HFFc6 (cell line): Measurements from ENCODE around the gene RAD51B. TPM values are rescaled to one million over a fixed set of nuclear protein-coding genes. Genes with fewer than 3 reads are reported as not detected.

ENCODE experiments used
- DNase-seq: peaks from one replicate; pipeline ENCODE4 v3.0.0-alpha.2; 2018
- H3K27ac Mint-ChIP-seq: 2 replicates; pipeline ENCODE4 v1.8.0; 2020; ENCODE audit warnings: mild to moderate bottlenecking, mixed read lengths
- H3K27me3 Mint-ChIP-seq: 2 replicates; pipeline ENCODE4 v1.8.0; 2021; ENCODE audit warnings: mild to moderate bottlenecking, moderate library complexity, mixed read lengths; ENCODE audit not compliant: insufficient read depth
- H3K36me3 Mint-ChIP-seq: 2 replicates; pipeline ENCODE4 v1.8.0; 2021; ENCODE audit warnings: low read depth, mixed read lengths
- H3K4me1 Mint-ChIP-seq: 2 replicates; pipeline ENCODE4 v1.8.0; 2020; ENCODE audit warnings: low read depth, mixed read lengths
- H3K4me3 Mint-ChIP-seq: 2 replicates; pipeline ENCODE4 v1.8.0; 2020; ENCODE audit warnings: mild to moderate bottlenecking, moderate library complexity, mixed read lengths
- H3K9me3 Mint-ChIP-seq: 2 replicates; pipeline ENCODE4 v1.8.0; 2020; ENCODE audit warnings: mild to moderate bottlenecking, mixed read lengths
- total RNA-seq, 6 experiments: library from RNA; stranded (reverse); fragmentation: NEBNext Ultra II Directional; extraction: Animal tissue kit (Norgen Biotek cat#: 25700); gene quantifications; 2 replicates in 1 of 6; 3 replicates in 5 of 6; pipeline ENCODE4 v1.2.3, GENCODE V29; 2021
- TF ChIP-seq, protein P1 (sequence below): fragments of 200-600 bp; sonication (generic); IDR thresholded peaks from 2 replicates; pipeline ENCODE4 v1.5.0; 2021; ENCODE audit warnings: antibody characterized with exemption, mild to moderate bottlenecking

RAD51B gene
- total RNA-seq, 6 experiments from 2014 or later, result 7.1 to 12.4 (median 9.6) TPM

DNA sequence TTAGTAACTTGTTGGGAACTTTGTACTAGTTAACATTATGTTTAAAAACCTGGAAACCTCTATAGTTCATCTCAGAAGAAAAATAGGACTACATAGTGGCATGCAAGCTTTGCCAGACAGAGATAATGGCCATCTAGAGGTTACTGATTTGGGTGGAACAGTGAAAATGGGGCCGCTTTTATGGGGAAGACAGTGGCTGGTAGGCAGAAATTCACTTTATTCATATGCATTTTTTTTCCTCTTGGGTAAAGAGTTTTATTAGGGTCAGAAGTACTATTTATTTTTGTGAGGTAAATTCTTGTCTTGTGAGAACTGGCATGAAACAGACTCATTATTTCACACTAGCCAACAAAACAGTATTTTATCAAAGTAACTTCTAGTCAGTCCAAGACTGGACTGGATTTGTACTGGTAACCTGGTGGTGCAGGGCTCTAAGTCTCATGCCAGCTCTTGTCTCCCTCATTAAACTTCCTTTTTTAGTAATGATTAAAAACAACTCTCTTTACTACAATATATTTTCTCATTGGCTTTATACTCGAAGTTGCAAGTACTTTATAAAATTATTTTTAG lies 345.8 kb downstream of the RAD51B start:
- Mint-ChIP-seq H3K36me3 (no peaks in the 10 kb centered on the region), H3K4me1 (peaks cover 12% of the 10 kb centered on the region), H3K9me3 (no peaks in the 10 kb centered on the region), H3K27me3 (no peaks in the 10 kb centered on the region), H3K27ac (no peak overlapping the region), H3K4me3 (no peak overlapping the region)
- TF ChIP-seq, protein P1, sequence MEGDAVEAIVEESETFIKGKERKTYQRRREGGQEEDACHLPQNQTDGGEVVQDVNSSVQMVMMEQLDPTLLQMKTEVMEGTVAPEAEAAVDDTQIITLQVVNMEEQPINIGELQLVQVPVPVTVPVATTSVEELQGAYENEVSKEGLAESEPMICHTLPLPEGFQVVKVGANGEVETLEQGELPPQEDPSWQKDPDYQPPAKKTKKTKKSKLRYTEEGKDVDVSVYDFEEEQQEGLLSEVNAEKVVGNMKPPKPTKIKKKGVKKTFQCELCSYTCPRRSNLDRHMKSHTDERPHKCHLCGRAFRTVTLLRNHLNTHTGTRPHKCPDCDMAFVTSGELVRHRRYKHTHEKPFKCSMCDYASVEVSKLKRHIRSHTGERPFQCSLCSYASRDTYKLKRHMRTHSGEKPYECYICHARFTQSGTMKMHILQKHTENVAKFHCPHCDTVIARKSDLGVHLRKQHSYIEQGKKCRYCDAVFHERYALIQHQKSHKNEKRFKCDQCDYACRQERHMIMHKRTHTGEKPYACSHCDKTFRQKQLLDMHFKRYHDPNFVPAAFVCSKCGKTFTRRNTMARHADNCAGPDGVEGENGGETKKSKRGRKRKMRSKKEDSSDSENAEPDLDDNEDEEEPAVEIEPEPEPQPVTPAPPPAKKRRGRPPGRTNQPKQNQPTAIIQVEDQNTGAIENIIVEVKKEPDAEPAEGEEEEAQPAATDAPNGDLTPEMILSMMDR, result no peak
- DNase-seq, result no peak

GRCh38 chr14:68166731-68167382 lies 347.3 kb downstream of the RAD51B start:
- H3K4me3 Mint-ChIP-seq, result no peak overlapping the region
- H3K27me3 Mint-ChIP-seq, result no peaks in the 10 kb centered on the region
- no peaks in the 10 kb centered on the region for H3K36me3 Mint-ChIP-seq
- H3K27ac Mint-ChIP-seq, result no peak overlapping the region
- H3K4me1 Mint-ChIP-seq, result peaks cover 13% of the 10 kb centered on the region
- TF ChIP-seq, protein P1, result no peak
- H3K9me3 Mint-ChIP-seq, result no peaks in the 10 kb centered on the region
- no peak for DNase-seq

DNA sequence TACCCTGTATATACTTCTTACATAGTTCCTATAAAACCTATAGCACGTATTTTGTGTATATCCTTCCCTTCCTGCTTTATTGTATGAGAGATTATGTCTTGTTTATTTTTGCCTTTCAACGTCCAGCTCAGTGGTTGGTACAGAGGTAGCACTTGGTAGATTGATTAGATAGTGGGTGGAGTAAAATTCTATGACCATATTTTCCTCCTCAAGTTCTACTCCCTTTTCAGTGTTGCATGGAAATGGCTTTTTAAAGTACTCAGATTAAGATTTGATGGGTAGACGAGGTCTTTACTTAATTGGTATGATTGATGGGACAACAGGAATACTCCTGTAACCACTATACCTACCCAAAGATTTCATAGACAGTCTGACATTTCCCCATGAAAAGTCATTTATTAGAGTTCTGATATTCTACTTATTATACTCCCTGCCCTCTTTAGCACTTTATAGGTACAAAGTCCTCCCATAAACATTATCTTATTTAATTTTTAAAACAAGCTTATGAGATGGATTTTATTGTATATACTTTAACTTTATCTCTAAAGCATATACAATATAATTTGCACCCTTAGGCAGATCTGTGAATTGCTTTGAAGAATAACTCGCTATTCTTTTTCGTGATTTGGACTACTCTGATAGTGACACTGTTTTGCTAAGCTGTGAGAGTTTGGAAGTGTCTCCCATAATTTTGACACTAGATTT lies 348.0 kb downstream of the RAD51B start:
- Mint-ChIP-seq H3K4me1 (peaks cover 18% of the 10 kb centered on the region), H3K27me3 (no peaks in the 10 kb centered on the region), H3K4me3 (no peak overlapping the region), H3K27ac (no peak overlapping the region), H3K9me3 (no peaks in the 10 kb centered on the region), H3K36me3 (no peaks in the 10 kb centered on the region)
- DNase-seq, result no peak
- TF ChIP-seq, protein P1, result no peak

GRCh38 chr14:68168460-68169109 lies 349.0 kb downstream of the RAD51B start:
- no peaks in the 10 kb centered on the region for H3K9me3 Mint-ChIP-seq
- no peak overlapping the region for H3K4me3 Mint-ChIP-seq
- DNase-seq, result no peak
- no peaks in the 10 kb centered on the region for H3K27me3 Mint-ChIP-seq
- no peak overlapping the region for H3K27ac Mint-ChIP-seq
- peaks cover 28% of the 10 kb centered on the region for H3K4me1 Mint-ChIP-seq
- TF ChIP-seq, protein P1, result no peak
- no peaks in the 10 kb centered on the region for H3K36me3 Mint-ChIP-seq

DNA sequence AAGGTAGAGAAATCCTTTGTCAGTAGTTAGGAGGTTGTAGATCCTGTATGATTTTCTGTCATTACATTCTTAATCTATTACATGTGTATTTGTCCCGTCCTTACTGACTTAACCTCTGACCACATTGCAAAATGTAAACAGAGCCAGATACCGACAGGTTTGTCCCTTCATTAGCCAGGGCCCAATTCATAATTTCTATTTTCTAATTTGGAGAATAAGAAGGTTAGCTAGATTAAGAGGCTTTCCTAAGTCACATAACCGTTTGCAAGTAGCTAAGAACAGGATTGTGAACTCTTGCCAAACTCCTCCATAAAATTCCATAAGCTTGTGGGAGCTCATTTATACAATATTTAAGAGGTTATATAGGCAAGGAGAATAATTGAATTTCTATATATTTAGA lies 352.6 kb downstream of the RAD51B start:
- Mint-ChIP-seq H3K4me1 (peaks cover 33% of the 10 kb centered on the region), H3K27ac (no peak overlapping the region), H3K27me3 (no peaks in the 10 kb centered on the region), H3K36me3 (no peaks in the 10 kb centered on the region), H3K9me3 (no peaks in the 10 kb centered on the region), H3K4me3 (no peak overlapping the region)
- DNase-seq, result no peak
- TF ChIP-seq, protein P1, result no peak
